Hepatic stellate cell (primary cell): Measurements from ENCODE around the gene FRMD4B.
"Not testable (repeated sequence)": the region's sequence is repeated elsewhere in the genome, so short reads cannot be mapped to it uniquely, and the experiment has no call there.

Experiments used
- DNase-seq: peaks from one replicate; pipeline ENCODE4 v3.0.0; 2011; ENCODE audit warnings: low spot score

The FRMD4B gene

DNA sequence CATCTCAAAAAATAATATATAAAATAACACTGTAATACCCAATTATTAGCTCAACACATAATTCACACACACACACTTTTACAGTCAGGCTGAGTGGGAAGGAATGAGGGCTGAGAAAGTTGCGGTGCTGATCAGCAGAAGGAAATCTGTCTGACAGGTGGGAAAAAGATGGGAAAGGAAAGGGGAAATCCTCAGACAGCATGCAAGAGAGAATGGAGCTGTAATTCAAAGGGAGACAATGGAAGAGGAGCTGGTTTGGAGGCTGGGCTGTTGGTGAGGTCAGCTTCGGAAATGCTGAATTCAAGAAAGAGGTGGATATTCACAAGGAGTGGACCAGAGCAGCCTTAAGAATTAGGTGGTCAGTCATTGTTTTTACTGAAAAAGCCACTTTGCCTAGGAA lies 141.8 kb downstream of the FRMD4B start:
- no peak for DNase-seq

DNA sequence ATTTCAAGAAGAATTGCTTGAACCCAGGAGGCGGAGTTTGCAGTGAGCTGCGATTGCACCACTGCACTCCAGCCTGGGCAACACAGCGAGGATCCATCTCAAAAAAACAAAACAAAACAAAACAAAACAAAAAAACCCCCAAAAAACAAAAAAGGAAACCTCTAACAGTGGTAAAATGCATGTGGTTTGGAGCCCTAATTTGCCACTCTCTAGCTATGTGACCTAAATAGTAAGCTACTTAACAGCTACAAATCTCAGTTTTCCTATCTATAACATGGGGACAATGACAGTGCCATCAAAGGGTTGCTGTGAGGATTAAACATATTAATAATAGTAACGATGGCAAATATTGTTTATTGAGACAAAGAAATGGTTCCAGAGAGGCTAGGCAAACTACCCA lies 144.1 kb downstream of the FRMD4B start:
- no peak for DNase-seq

- DNase-seq = no peak
Measured at GRCh38 chr3:69240651-69241568, 145.0 kb downstream of the FRMD4B start.

- DNase-seq = no peak
Measured at GRCh38 chr3:69239063-69239462, 146.8 kb downstream of the FRMD4B start.

DNA sequence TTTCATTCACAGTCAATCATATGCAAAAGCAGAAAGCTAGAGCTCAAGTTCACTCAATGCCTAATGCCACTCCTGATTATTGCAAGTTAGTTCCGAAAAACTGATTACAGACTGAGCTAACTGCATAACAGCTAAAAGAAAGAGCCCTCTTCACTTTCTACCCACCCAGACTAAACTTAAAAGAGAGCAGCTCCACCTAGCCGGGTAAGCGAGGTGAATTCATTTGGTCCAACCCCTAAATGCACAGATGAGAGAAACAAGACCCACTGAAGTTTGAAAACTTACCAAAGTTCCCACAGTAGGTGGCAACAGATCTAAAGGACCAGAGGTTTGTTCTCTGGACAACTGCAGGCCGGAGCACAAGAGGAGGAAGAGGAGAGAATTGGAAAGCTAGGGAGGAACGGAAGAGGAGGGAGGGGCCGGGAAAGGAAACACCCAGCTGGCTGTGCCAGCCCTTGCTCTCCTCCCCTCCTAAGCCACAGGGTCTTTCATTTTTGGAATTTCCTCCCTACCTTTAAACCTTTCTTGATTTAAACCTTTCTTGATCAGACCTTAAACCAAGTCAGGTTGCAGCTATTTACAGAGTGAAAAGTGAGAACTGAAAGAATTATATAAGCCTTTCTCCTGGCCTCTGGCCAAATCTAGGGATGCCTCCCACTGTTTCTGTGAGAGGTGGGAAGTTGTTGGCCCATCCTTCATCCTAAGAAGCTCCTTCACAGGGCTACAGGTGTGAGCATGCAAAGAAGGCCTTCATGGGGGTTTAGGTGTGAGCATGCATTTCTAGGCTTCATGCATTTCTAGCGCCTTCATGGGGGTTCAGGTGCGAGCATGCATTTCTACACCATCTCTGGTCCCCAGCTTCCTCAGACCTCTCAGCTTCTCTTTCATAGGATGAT lies 148.8 kb downstream of the FRMD4B start:
- no peak for DNase-seq

DNA sequence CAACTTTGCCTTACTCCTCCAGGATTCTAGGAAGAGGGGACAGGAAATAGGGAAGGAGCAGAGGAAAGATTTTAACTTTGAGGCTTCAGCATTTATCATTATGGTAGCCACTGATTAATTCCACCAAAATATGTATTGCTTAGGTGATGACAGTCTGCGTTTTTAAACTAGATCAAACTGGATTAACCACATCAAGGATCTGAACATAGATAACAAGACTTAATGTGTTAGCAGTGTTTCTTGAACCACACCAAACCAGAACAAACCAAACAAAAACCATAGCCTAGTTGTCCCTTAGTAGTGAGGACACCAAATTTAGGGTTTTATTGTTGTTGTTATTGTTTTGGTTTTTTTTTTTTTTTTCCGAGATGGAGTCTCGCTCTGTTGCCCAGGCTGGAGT lies 150.0 kb downstream of the FRMD4B start:
- no peak for DNase-seq

DNA sequence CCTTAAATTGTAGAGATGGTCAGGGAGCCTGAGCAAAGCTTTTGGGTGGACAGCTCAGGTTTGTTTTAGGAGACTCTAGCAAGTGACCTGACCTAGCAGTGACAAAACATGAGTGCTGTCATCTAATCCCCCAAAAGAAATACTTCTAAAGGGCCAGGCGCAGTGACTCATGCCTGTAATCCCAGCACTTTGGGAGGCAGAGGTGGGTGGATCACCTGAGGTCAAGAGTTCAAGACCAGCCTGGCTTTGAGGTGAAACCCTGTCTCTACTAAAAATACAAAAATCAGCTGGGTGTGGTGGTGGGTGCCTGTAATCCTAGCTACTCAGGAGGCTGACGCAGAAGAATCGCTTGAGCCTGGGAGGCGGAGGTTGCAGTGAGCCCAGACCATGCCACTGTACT lies 150.7 kb downstream of the FRMD4B start:
- DNase-seq = not testable (repeated sequence)

- DNase-seq = no peak
Measured at GRCh38 chr3:69232482-69232881, 153.4 kb downstream of the FRMD4B start.

DNA sequence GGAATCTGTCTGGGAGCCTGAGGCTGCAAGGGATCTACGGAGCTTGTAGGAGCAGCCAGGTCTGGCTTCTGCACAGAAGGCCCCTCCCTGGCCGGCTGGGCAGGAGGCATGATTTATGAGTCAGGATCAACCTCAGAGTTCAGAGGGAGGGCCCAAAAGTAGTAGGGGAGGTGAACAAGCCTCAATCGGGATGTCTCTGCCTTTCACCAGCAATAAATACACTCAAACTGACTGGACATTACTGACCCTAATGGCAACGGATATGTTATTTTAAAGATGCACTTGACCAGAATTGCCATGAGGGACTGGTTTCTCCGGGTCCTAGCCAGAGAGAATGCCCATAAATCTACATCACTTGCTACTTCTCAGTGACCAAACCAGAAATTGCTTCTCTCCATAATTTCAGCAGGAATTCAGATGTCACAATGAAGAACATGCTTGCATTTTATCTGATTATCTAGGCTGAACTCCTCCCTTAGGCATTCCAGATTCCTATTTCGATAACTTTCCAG lies 153.9 kb downstream of the FRMD4B start:
- no peak for DNase-seq

DNA sequence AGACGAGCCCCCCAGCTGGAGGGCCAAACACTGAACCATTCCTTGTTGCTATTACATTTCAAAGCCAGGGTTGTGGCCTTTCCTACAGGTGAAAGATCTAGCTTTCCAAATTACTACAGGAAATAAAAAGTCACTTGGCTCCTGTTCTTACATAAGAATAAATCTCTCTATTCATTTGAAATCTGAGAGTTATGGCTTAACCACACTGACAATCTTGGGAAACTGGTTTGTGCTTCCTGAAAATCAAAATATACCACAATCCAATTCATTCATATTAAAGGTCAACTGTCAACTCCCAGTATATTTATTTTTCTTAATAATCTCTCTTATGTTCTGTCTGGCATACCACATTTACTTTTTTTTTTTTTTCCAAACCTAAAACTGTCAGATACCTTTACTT lies 159.8 kb downstream of the FRMD4B start:
- no peak for DNase-seq

DNA sequence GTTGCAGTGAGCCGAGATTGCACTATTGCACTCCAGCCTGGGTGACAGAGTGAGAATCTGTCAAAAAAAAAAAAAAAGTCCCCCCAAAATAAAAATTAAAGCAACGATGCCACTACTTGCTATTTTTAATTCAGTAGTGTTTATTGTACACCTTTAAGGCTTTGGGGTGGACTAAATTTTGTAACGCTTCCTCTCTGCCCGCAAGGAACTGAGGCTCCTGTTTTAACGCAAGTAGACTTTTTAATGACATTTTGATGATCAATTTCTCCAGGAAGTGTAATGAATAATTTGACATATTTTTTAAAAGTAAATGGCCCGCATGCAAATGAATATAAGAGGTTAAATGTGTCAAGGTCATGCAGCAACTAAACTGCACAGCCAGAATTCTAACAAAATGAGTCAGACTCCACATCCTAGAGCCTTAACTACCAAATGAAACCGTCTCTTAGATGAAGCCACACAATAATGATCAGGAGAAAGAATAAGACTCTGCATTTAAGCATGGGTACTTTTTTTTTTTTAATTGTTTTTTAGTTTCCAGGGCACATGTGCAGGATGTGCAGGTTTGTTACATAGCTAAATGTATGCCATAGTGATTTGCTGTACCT lies 166.7 kb downstream of the FRMD4B start:
- DNase-seq = no peak

DNA sequence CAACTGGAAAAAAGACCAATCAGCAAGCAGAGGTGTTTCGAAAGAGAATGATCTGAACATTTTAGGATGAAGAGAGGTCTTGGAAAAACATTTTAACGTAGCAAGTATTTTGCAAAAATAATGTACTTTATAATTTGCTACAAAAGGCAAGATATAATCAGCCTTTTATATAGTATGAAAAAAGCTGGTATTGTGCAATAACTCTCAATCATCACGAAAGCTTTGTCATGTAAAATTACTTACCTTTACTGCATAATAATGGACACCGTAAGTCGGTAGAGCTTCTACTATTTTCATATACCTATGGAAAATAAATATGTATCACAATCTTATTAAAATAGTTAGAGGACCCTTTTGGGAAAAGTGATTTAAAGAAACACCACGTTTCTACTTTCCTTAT lies 167.8 kb downstream of the FRMD4B start:
- no peak for DNase-seq

DNA sequence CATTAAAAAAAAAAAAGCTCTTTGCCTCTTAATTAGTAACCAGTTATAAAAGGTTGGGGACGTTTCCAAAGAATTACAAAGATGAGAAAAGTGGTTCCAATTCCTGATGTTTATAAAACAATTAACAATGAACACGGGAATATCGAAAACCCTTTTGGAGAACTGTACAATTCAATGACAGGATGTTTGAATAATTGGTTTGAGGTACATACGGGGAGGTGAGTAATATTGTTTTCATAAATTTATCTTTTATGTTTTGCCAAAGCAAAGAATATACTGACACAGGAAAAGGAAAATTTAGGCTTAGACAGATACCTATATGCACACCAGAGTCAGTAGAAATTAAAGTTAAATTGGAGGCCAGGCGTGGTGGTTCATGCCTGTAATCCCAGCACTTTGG lies 168.9 kb downstream of the FRMD4B start:
- no peak for DNase-seq

GRCh38 chr3:69214241-69214640 lies 171.6 kb downstream of the FRMD4B start:
- DNase-seq = no peak

DNA sequence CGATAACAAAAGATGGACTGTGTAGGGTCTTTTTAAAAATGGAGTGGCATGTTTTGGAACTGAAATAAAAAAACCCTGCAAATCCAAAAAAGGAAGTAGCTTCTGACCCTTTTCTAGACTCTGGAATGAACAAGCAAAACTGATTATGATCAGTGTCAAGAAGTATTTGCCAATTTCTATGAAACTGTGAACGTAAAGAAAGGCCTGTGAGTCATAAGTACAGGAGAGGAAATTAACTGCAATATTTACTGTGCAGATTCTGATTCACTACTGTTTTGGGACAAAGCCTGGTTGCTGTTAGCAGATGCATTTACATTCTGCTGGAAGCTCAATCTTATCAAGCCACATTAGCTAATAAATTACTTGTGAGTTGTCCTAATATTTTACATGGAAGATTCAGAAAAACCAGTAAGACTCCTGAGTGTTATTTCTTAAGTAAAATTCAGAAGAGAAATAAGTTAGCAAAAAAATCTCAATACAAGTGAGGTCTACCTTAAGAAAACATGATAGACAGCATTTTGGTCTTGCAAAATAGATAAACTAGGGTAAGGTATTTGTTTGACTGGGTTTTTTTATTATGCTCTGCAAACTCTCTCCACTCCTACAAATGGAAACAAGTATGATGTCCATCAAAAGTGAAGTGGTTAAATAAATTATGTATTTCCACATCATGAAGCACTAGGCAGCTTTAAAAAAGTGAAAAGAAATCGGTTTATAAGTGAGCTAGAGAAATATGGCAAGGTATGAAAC lies 173.3 kb downstream of the FRMD4B start:
- DNase-seq = no peak

DNA sequence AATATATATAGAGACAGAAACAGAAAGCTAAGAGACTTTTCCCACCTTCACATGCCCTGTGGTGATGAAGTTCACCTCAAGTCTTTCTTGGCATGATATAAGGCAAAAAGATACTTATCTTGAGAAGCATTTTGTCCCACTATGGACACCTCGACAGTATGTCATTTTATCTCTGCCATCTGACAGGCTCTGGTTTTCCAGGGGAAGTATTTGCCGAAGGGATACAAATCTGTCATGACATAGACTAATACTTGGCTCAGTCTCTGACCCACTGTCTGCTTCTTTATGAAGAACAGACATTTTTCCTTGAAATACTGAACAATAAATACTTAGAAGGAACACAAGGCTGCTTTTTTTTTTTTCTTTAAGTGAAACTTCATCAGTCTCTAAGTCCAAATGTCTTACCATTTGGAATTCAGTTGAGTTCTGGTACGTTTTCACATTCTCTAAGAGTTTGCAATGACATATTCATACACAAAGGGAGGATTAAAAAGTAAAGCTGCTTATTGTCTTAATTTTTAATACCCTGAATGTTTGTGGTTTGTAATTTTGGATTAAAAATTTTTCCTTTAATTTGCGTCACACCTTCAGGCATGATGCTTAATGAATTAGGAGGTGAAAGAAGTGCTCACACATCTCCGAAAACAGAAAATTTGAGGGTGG lies 175.7 kb downstream of the FRMD4B start:
- no peak for DNase-seq

DNA sequence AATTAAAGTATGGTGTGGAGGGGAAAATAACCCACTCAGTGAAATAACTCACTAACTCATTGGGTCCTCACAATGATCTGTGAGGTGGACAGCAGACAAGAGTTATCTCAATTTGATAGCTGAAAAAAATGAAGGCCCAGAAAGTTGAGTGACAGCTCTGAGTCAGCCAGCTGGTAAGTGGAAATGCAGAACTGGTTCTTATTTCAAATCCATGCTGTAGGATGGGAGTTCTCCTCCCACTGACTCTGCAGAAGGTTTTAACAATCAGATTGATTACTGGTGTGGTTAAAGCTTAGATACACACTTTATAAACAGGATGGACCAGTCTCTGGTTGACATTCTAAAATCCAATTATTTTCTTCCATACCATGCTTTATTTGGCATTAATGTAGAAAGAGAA lies 176.5 kb downstream of the FRMD4B start:
- DNase-seq = no peak

DNA sequence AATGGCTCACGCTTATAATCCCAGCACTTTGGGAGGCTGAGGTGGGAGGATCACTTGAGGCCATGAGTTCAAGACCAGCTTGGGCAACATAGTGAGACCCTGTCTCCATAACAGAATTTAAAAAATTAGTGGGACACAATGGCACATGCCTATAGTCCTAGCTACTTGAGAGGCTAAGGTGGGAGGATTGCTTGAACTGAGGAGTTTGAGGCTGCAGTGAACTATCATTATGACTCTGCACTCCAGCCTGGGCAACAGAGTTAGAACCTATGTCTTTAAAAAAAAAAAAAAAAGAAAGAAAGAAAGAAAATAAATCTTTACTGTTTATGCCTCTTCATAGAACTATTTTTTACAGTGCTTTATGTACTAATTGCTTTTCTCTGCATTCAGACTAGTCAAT lies 178.9 kb downstream of the FRMD4B start:
- no peak for DNase-seq

GRCh38 chr3:69205385-69205784 lies 180.5 kb downstream of the FRMD4B start:
- DNase-seq = no peak

DNA sequence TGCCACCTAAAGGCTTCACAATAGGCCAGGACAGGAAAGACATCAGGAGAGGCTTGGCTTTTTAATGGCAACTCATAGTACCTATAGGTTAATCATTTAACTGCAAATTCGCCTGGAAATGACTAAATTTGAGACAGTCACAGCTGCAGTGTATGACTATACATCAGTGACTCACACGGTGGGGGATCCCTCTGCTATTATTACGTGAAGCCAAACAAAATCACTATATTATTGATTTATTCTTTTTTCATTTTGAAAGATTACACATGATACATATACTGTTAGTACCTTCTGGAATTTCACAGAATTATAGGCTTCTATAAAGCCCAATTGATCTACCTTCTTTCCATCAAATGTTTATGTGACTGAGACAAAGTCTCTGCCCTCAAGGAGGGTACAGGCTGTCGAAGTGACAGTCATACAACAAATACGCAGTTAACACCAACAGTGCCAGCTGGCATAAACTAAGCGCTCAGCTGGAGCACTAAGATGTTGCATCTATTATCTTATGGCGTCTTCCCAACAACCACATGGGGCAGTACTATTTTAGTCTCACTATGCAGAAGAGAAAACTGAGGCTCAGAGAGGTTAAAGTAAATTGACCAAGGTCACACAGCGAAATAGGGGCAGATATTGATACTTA lies 181.5 kb downstream of the FRMD4B start:
- no peak for DNase-seq
